Sigmoid colon (tissue), 7 donors: ENCODE measurements around the gene TXNL4B. TPM values are rescaled to one million over a fixed set of nuclear protein-coding genes. Genes with fewer than 3 reads are reported as not detected.

Experiments used
- DNase-seq: peaks from one replicate; pipeline ENCODE4 v3.0.0-alpha.2; 2019
- H3K27ac ChIP-seq, 4 donors: fragments of 200-600 bp; sonication (generic); one replicate each; pipeline ENCODE4 v1.5.1; 2016 to 2019; ENCODE audit warnings: mild to moderate bottlenecking in 1 of 4
- H3K27me3 ChIP-seq, 3 donors: fragments of 200-600 bp; sonication (generic); one replicate each; pipeline ENCODE4 v1.5.1; 2019; ENCODE audit warnings: mild to moderate bottlenecking in 1 of 3
- H3K36me3 ChIP-seq, 4 donors: fragments of 200-600 bp; sonication (generic); one replicate each; pipeline ENCODE4 v1.5.1; 2016 to 2019
- H3K4me1 ChIP-seq, 4 donors: fragments of 200-600 bp; sonication (generic); one replicate each; pipeline ENCODE4 v1.5.1; 2017 to 2019
- H3K4me3 ChIP-seq, 4 donors: fragments of 200-600 bp; sonication (generic); one replicate each; pipeline ENCODE4 v1.5.1; 2017 to 2019; ENCODE audit warnings: mild to moderate bottlenecking in 2 of 4, moderate library complexity in 1 of 4
- H3K9me3 ChIP-seq, 4 donors: fragments of 200-600 bp in 3 of 4; sonication (generic) in 3 of 4; one replicate each; pipeline versions ENCODE4 v1.5.1 to v1.6.1; 2013 to 2019
- EP300 ChIP-seq, 4 donors: sonication (generic); formaldehyde crosslinking; IDR thresholded peaks; one replicate each; pipeline ENCODE4 v1.6.1; 2017; ENCODE audit warnings: antibody characterized with exemption in 4 of 4
- POLR2A ChIP-seq, 2 donors: fragments of 450-650 bp; IDR thresholded peaks; one replicate each; pipeline ENCODE4 v1.6.1; 2016; ENCODE audit warnings: antibody characterized with exemption in 2 of 2, mild to moderate bottlenecking in 2 of 2, moderate library complexity in 2 of 2
- POLR2AphosphoS5 ChIP-seq, 4 donors: sonication (generic); formaldehyde crosslinking; IDR thresholded peaks; one replicate each; pipeline ENCODE4 v1.6.1; 2017; ENCODE audit warnings: antibody characterized with exemption in 4 of 4
- WGBS, 2 donors: extraction: QIAGEN DNeasy Blood & Tissue Kit; methylation state at CpG; one replicate each; pipeline ENCODE4 v1.1.7; 2013; 5-methylcytosine and 5-hydroxymethylcytosine counted together
- intact Hi-C: fragments of 100-400 bp; cut with DNase I; formaldehyde crosslinking; loops from one replicate; pipeline ENCODE4 v1.15.1; 2023
- polyA plus RNA-seq, 3 donors: library from polyadenylated mRNA; stranded (reverse); fragments of 200-250 nt; gene quantifications; one replicate each; pipeline ENCODE4 v1.2.3, GENCODE V29; 2013
- total RNA-seq, 4 donors: library from RNA; depleted of rRNA; stranded (reverse); fragments of >200 nt; gene quantifications; one replicate each; pipeline ENCODE4 v1.1.0, GENCODE V29; 2016
- TF ChIP-seq, protein P1 (sequence below), 4 experiments: fragments of 450-650 bp in 3 of 4; fragments of 200-600 bp in 1 of 4; IDR thresholded peaks; one replicate each; pipeline ENCODE4 v1.5.1; 2016 to 2019; ENCODE audit warnings: antibody characterized with exemption in 4 of 4, mild to moderate bottlenecking in 3 of 4, moderate library complexity in 2 of 4
- donor health status: healthy with polysubstance abuse.
- donor health status: Bipolar disorder and iron deficiency.
- donor health status: healthy.

Gene TXNL4B
- total and polyA plus RNA-seq, 7 donors, result 6.0 to 11.8 (median 8.2) TPM

GRCh38 chr16:72134507-72134906, 41.1 kb upstream of the TXNL4B start:
- Histone ChIP-seq H3K27ac (no peak overlapping the region), H3K36me3 (no peaks in the 10 kb centered on the region), H3K9me3 (no peaks in the 10 kb centered on the region), H3K4me3 (no peak overlapping the region), H3K27me3 (no peaks in the 10 kb centered on the region), H3K4me1 (no peaks in the 10 kb centered on the region)
- intact Hi-C loops, result no loop called here
- DNase-seq, result no peak
- no peak for TF ChIP-seq POLR2AphosphoS5 (IDR thresholded peaks at IDR 0.05)
- WGBS, 2 donors, result 97 to 98% methylated on average over 2 of the region's 2 CpGs

GRCh38 chr16:72132726-72133125, 39.3 kb upstream of the TXNL4B start:
- no peak for DNase-seq
- 90 to 93% methylated on average over 3 of the region's 3 CpGs for WGBS, 2 donors
- intact Hi-C loops, result no loop called here
- Histone ChIP-seq H3K4me1 (no peaks in the 10 kb centered on the region), H3K9me3 (no peaks in the 10 kb centered on the region), H3K27me3 (no peaks in the 10 kb centered on the region), H3K27ac (no peak overlapping the region), H3K4me3 (no peak overlapping the region), H3K36me3 (no peaks in the 10 kb centered on the region)
- TF ChIP-seq POLR2A (IDR thresholded peaks at IDR 0.05), result no peak
- no peak for TF ChIP-seq POLR2AphosphoS5 (IDR thresholded peaks at IDR 0.05)
- TF ChIP-seq EP300 (IDR thresholded peaks at IDR 0.05), result no peak
- TF ChIP-seq, protein P1, sequence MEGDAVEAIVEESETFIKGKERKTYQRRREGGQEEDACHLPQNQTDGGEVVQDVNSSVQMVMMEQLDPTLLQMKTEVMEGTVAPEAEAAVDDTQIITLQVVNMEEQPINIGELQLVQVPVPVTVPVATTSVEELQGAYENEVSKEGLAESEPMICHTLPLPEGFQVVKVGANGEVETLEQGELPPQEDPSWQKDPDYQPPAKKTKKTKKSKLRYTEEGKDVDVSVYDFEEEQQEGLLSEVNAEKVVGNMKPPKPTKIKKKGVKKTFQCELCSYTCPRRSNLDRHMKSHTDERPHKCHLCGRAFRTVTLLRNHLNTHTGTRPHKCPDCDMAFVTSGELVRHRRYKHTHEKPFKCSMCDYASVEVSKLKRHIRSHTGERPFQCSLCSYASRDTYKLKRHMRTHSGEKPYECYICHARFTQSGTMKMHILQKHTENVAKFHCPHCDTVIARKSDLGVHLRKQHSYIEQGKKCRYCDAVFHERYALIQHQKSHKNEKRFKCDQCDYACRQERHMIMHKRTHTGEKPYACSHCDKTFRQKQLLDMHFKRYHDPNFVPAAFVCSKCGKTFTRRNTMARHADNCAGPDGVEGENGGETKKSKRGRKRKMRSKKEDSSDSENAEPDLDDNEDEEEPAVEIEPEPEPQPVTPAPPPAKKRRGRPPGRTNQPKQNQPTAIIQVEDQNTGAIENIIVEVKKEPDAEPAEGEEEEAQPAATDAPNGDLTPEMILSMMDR (IDR thresholded peaks at IDR 0.05), result no peak

DNA sequence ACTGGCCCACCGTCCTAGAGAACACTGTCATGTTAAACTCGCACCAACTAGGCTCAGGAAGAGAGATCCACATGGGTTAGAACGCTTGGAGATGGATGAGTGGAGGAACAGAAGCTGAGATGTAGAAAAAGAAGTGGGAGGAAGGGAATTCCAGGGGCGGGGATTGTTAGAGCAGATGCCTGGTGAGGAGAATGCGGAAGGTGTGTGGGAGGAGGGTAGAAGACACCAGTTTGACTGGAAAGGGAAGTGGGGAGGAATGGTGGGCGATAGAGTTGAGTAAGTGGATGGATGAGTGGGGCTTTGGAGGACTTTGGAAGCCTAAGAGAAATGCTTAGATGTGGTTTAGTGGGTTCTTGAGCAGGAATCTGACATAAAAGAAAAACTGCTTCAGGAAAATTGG, 37.6 kb upstream of the TXNL4B start:
- intact Hi-C loops, result no loop called here

GRCh38 chr16:72129976-72130656, 36.7 kb upstream of the TXNL4B start:
- no peak overlapping the region for H3K27ac ChIP-seq
- no peaks in the 10 kb centered on the region for H3K9me3 ChIP-seq
- DNase-seq, result no peak
- TF ChIP-seq, protein P1 (IDR thresholded peaks at IDR 0.05), result no peak
- TF ChIP-seq POLR2AphosphoS5 (IDR thresholded peaks at IDR 0.05) (no peak), EP300 (IDR thresholded peaks at IDR 0.05) (no peak), POLR2A (IDR thresholded peaks at IDR 0.05) (no peak)
- H3K27me3 ChIP-seq, result no peaks in the 10 kb centered on the region
- intact Hi-C loops, result loop anchor here (10.0 kb wide), 2 partner anchors 335 to 1745 kb away; no protein-coding TSS in a partner anchor
- H3K4me3 ChIP-seq, result no peak overlapping the region
- 83 to 87% methylated on average over 7 of the region's 7 CpGs for WGBS, 2 donors
- H3K4me1 ChIP-seq, result no peaks in the 10 kb centered on the region
- no peaks in the 10 kb centered on the region for H3K36me3 ChIP-seq

More for the DNA sequence above, 37.6 kb upstream of the TXNL4B start:
- 88 to 90% methylated on average over 6 of the region's 6 CpGs for WGBS, 2 donors
- Histone ChIP-seq H3K4me1 (no peaks in the 10 kb centered on the region), H3K9me3 (no peaks in the 10 kb centered on the region), H3K27me3 (no peaks in the 10 kb centered on the region), H3K27ac (no peak overlapping the region), H3K4me3 (no peak overlapping the region), H3K36me3 (no peaks in the 10 kb centered on the region)
- TF ChIP-seq, protein P1 (IDR thresholded peaks at IDR 0.05), result no peak
- TF ChIP-seq POLR2AphosphoS5 (IDR thresholded peaks at IDR 0.05), result no peak
- TF ChIP-seq EP300 (IDR thresholded peaks at IDR 0.05), result no peak
- no peak for TF ChIP-seq POLR2A (IDR thresholded peaks at IDR 0.05)
- no peak for DNase-seq

GRCh38 chr16:72128701-72129100, 35.3 kb upstream of the TXNL4B start:
- Histone ChIP-seq H3K27ac (no peak overlapping the region), H3K4me1 (no peaks in the 10 kb centered on the region), H3K9me3 (no peaks in the 10 kb centered on the region), H3K36me3 (no peaks in the 10 kb centered on the region), H3K4me3 (no peak overlapping the region), H3K27me3 (no peaks in the 10 kb centered on the region)
- no peak for TF ChIP-seq EP300 (IDR thresholded peaks at IDR 0.05)
- TF ChIP-seq, protein P1 (IDR thresholded peaks at IDR 0.05), result no peak
- TF ChIP-seq POLR2AphosphoS5 (IDR thresholded peaks at IDR 0.05), result no peak
- no peak for TF ChIP-seq POLR2A (IDR thresholded peaks at IDR 0.05)
- intact Hi-C loops, result loop anchor here (10.0 kb wide), 2 partner anchors 336 to 1746 kb away; no protein-coding TSS in a partner anchor
- WGBS, 2 donors, result 82 to 88% methylated on average over 9 of the region's 9 CpGs
- DNase-seq, result no peak
